Caco-2 (cell line): ENCODE data around the gene CORIN. TPM values are rescaled to one million over a fixed set of nuclear protein-coding genes. Genes with fewer than 3 reads are reported as not detected.
"Not testable (repeated sequence)": the region's sequence is repeated elsewhere in the genome, so short reads cannot be mapped to it uniquely, and the experiment has no call there.

Experiments used
- BruUV-seq: library from RNA; stranded (reverse); fragments of 400-500 nt; replicated peaks from 2 replicates; lab custom pipeline; 2021; lab: Mats Ljungman, UMichigan
- CTCF ChIA-PET: fragments of 300-600 bp; sonication (Branson Sonifier 250); formaldehyde crosslinking; loops from one replicate; lab custom pipeline; 2022; ENCODE audit warnings: antibody characterized with exemption; lab: Charles Lee
- POLR2A ChIA-PET: fragments of 300-600 bp; sonication (Branson Sonifier 250); formaldehyde crosslinking; loops from one replicate; lab custom pipeline; 2022; ENCODE audit warnings: antibody characterized with exemption; lab: Charles Lee
- DNase-seq, 2 experiments: peaks; one replicate each; pipeline versions ENCODE4 v3.0.0 to v3.0.0-alpha.2; 2020 to 2022
- H3K27me3 ChIP-seq: replicated peaks from 2 replicates; pipeline ENCODE4 v1.6.0; 2011; ENCODE audit warnings: low read length; ENCODE audit not compliant: control insufficient read depth, insufficient read depth
- H3K36me3 ChIP-seq: 2 replicates; pipeline ENCODE4 v1.5.1; 2011; ENCODE audit warnings: low read length; ENCODE audit not compliant: control insufficient read depth, insufficient read depth
- H3K4me1 ChIP-seq: fragments of 250-450 bp; sonication (Bioruptor Pico); 2 replicates; pipeline ENCODE4 v1.5.1; 2020; ENCODE audit warnings: mild to moderate bottlenecking
- H3K4me3 ChIP-seq: 2 replicates; pipeline ENCODE4 v1.5.1; 2011; ENCODE audit warnings: low read depth, mild to moderate bottlenecking, control low read depth, low read length
- H3K9me3 ChIP-seq: fragments of 250-450 bp; sonication (Bioruptor Pico); 2 replicates; pipeline ENCODE4 v1.5.1; 2020; ENCODE audit warnings: mild to moderate bottlenecking, moderate library complexity
- H3K27ac Mint-ChIP-seq: one replicate; pipeline ENCODE4 v1.8.0; 2022; ENCODE audit warnings: mixed read lengths; ENCODE audit not compliant: unreplicated experiment
- H3K27me3 Mint-ChIP-seq: one replicate; pipeline ENCODE4 v1.8.0; 2022; ENCODE audit warnings: mixed read lengths; ENCODE audit not compliant: insufficient read depth, unreplicated experiment
- H3K36me3 Mint-ChIP-seq: one replicate; pipeline ENCODE4 v1.8.0; 2022; ENCODE audit warnings: mild to moderate bottlenecking, mixed read lengths; ENCODE audit not compliant: insufficient read depth, unreplicated experiment
- H3K4me1 Mint-ChIP-seq: one replicate; pipeline ENCODE4 v1.8.0; 2022; ENCODE audit warnings: low read depth, mixed read lengths; ENCODE audit not compliant: unreplicated experiment
- H3K4me3 Mint-ChIP-seq: one replicate; pipeline ENCODE4 v1.8.0; 2022; ENCODE audit warnings: mild to moderate bottlenecking, moderate library complexity, mixed read lengths; ENCODE audit not compliant: unreplicated experiment
- H3K9me3 Mint-ChIP-seq: one replicate; pipeline ENCODE4 v1.8.0; 2022; ENCODE audit warnings: mixed read lengths; ENCODE audit not compliant: unreplicated experiment
- intact Hi-C: fragments of 100-400 bp; cut with micrococcal nuclease; formaldehyde crosslinking; loops from one replicate; pipeline ENCODE4 v1.10.0; 2022; ENCODE audit not compliant: unreplicated experiment
- total RNA-seq: library from RNA; stranded (reverse); gene quantifications from 2 replicates; pipeline ENCODE4 v1.2.3, GENCODE V29; 2022
- TF ChIP-seq, protein P1 (sequence below), 2 experiments: fragments of 200-600 bp in 1 of 2; IDR thresholded peaks; 1 replicate in 1 of 2; 2 replicates in 1 of 2; pipeline versions ENCODE4 v1.5.1 to v1.8.0; 2011 to 2022; ENCODE audit warnings: antibody characterized with exemption in 1 of 2, control low read depth in 1 of 2, inconsistent platforms in 1 of 2, low read depth in 1 of 2, low read length in 1 of 2, mild to moderate bottlenecking in 1 of 2, moderate library complexity in 1 of 2; ENCODE audit not compliant: insufficient read depth in 1 of 2, severe bottlenecking in 1 of 2, unreplicated experiment in 1 of 2

The CORIN gene
- total RNA-seq, 1 experiment from 2014 or later: 0.27 TPM

DNA sequence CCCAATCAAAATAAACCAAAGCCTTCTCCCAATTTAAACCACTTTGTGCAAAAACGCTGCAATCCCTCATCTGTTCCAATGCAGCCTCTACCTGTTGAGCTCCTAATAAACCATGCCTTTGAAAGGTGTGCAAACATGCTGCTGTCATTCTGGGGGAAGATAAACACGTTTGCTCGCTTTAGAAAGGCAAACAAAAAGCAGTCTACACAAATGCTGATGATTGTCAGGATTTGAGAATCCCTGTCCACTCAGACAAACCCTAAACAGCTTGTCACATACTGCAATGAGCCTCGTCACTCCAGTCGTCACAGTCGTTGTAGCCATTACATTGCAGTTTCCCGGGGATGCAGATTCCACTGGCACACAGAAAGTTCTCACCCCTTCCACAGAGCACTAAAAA is 145.2 kb downstream of the CORIN start:
- Mint-ChIP-seq H3K4me3 (peak overlapping the region; percentile 5), H3K27me3 (peaks cover 2% of the 10 kb centered on the region), H3K4me1 (peaks cover 6% of the 10 kb centered on the region), H3K36me3 (no peaks in the 10 kb centered on the region), H3K27ac (no peak overlapping the region), H3K9me3 (no peaks in the 10 kb centered on the region)
- peak in 1 of 2 experiments; percentile 25 for DNase-seq
- intact Hi-C loops: no loop called here
- Histone ChIP-seq H3K27me3 (no peaks in the 10 kb centered on the region), H3K4me3 (no peak overlapping the region), H3K4me1 (no peaks in the 10 kb centered on the region), H3K36me3 (no peaks in the 10 kb centered on the region), H3K9me3 (no peaks in the 10 kb centered on the region)
- ChIA-PET POLR2A (no interaction called here), CTCF (no interaction called here)
- TF ChIP-seq, protein P1, sequence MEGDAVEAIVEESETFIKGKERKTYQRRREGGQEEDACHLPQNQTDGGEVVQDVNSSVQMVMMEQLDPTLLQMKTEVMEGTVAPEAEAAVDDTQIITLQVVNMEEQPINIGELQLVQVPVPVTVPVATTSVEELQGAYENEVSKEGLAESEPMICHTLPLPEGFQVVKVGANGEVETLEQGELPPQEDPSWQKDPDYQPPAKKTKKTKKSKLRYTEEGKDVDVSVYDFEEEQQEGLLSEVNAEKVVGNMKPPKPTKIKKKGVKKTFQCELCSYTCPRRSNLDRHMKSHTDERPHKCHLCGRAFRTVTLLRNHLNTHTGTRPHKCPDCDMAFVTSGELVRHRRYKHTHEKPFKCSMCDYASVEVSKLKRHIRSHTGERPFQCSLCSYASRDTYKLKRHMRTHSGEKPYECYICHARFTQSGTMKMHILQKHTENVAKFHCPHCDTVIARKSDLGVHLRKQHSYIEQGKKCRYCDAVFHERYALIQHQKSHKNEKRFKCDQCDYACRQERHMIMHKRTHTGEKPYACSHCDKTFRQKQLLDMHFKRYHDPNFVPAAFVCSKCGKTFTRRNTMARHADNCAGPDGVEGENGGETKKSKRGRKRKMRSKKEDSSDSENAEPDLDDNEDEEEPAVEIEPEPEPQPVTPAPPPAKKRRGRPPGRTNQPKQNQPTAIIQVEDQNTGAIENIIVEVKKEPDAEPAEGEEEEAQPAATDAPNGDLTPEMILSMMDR (IDR thresholded peaks at IDR 0.05; ENCODE audit: insufficient read depth in 1 of 2, low read depth in 1 of 2, low read length in 1 of 2, severe bottlenecking in 1 of 2, unreplicated experiment in 1 of 2): no peak
- no TSS peak for BruUV-seq

DNA sequence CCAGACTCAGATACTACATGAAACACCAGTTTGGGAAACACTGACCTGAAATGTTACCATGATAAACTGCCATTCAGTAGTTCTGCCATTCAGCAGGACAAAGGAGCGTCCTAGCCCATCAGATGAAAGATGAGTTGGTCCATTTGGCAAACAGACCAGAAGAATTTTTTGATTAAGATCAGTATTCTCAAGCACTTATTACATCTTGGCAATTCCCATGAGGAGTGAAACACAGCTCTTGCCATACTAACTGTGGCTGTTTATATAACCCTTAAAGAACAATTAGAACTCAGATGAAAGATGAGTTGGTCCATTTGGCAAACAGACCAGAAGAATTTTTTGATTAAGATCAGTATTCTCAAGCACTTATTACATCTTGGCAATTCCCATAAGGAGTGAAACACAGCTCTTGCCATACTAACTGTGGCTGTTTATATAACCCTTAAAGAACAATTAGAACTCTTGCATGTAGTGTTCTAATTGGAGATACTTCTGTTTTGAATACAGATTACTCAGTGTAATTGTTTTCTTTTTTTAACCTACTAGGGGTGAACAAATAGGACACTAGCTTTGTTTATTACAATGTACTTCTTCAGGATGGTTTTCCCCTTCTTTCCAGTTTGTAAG is 146.0 kb downstream of the CORIN start:
- H3K36me3 ChIP-seq, intact Hi-C loops, H3K4me1 Mint-ChIP-seq, POLR2A ChIA-PET, H3K4me3 ChIP-seq, H3K4me3 Mint-ChIP-seq, H3K9me3 ChIP-seq, BruUV-seq, H3K9me3 Mint-ChIP-seq, H3K27ac Mint-ChIP-seq, DNase-seq, H3K27me3 Mint-ChIP-seq, H3K27me3 ChIP-seq, H3K36me3 Mint-ChIP-seq, H3K4me1 ChIP-seq: not testable (repeated sequence)
- CTCF ChIA-PET: interaction anchor here (0.7 to 1.2 kb wide), 2 partner anchors 41 to 145 kb away, joined by 3 to 4 read pairs; no protein-coding TSS in a partner anchor

DNA sequence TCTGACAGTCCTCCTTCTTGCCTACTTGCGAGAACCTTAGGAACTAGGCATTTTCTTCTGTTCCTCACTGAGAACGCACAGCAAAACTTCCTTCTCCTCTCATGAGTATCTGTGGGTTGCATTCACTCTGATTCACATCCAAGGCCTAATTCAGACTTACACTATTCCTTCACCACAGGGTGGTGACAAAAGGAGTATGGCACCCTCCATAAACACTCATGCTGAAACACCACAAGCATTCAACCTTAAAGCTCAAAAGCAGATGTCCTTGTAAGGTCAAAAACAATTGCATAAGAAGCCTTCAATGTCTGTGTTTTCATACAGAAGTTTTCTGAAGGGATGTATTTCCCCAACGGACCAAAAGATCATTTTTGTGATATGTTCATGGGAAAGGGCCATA is 147.3 kb downstream of the CORIN start:
- Mint-ChIP-seq H3K27me3 (peaks cover 2% of the 10 kb centered on the region), H3K27ac (no peak overlapping the region), H3K4me3 (no peak overlapping the region), H3K4me1 (peaks cover 6% of the 10 kb centered on the region), H3K9me3 (no peaks in the 10 kb centered on the region), H3K36me3 (no peaks in the 10 kb centered on the region)
- intact Hi-C loops: no loop called here
- Histone ChIP-seq H3K27me3 (no peaks in the 10 kb centered on the region), H3K4me1 (no peaks in the 10 kb centered on the region), H3K4me3 (no peak overlapping the region), H3K9me3 (no peaks in the 10 kb centered on the region), H3K36me3 (no peaks in the 10 kb centered on the region)
- ChIA-PET CTCF (interaction anchor here (1.2 kb wide), 1 partner anchor 146 kb away, joined by 4 read pairs; no protein-coding TSS in a partner anchor), POLR2A (no interaction called here)
- no peak for DNase-seq
- BruUV-seq: no TSS peak
- TF ChIP-seq, protein P1 (IDR thresholded peaks at IDR 0.05; ENCODE audit: insufficient read depth in 1 of 2, low read depth in 1 of 2, low read length in 1 of 2, severe bottlenecking in 1 of 2, unreplicated experiment in 1 of 2): no peak
